GM12878 (cell line): Measurements from ENCODE around the gene ATP10D.

Experiments
- JUND ChIP-seq: IDR thresholded peaks from 2 replicates; pipeline ENCODE4 v1.6.1; 2012; ENCODE audit warnings: low read depth, mild to moderate bottlenecking, low read length, improper control_type of control experiment, moderate library complexity
- MTA3 ChIP-seq: IDR thresholded peaks from 2 replicates; pipeline ENCODE4 v1.6.1; 2012; ENCODE audit warnings: low read length, inconsistent platforms, borderline replicate concordance
- MXI1 ChIP-seq: fragments of 150-350 bp; IDR thresholded peaks from 2 replicates; pipeline ENCODE4 v1.6.1; 2011; ENCODE audit warnings: low read depth, mild to moderate bottlenecking, inconsistent platforms, low read length, improper control_type of control experiment
- MYC ChIP-seq: IDR thresholded peaks from 2 replicates; pipeline ENCODE4 v1.6.1; 2011; ENCODE audit warnings: mild to moderate bottlenecking, low read length, moderate library complexity, inconsistent platforms; ENCODE audit not compliant: insufficient read depth, insufficient replicate concordance, insufficient read length, severe bottlenecking
- NR2F1 ChIP-seq: fragments of 450-650 bp; conservative IDR thresholded peaks from 2 replicates; pipeline ENCODE4 v1.6.1; 2017; ENCODE audit warnings: mild to moderate bottlenecking
- POLR2AphosphoS5 ChIP-seq: IDR thresholded peaks from 2 replicates; pipeline ENCODE4 v1.6.1; 2011; ENCODE audit warnings: mild to moderate bottlenecking, low read length, inconsistent platforms
- REST ChIP-seq: IDR thresholded peaks from 2 replicates; pipeline ENCODE4 v1.6.1; 2012; ENCODE audit warnings: mild to moderate bottlenecking, low read depth, low read length
- RFX5 ChIP-seq: IDR thresholded peaks from 2 replicates; pipeline ENCODE4 v1.6.1; 2011; ENCODE audit warnings: low read depth, low read length, improper control_type of control experiment
- SUZ12 ChIP-seq: fragments of 200-600 bp; sonication (generic); IDR thresholded peaks from one replicate; pipeline ENCODE4 v1.6.1; 2018; ENCODE audit warnings: antibody characterized with exemption, mild to moderate bottlenecking; ENCODE audit not compliant: unreplicated experiment
- ZNF207 ChIP-seq: fragments of 450-650 bp; IDR thresholded peaks from 2 replicates; pipeline ENCODE4 v1.6.1; 2014; ENCODE audit warnings: antibody characterized with exemption, mild to moderate bottlenecking, borderline replicate concordance
- ZNF384 ChIP-seq: IDR thresholded peaks from 2 replicates; pipeline ENCODE4 v1.6.1; 2012; ENCODE audit warnings: low read depth, mild to moderate bottlenecking, low read length, improper control_type of control experiment, borderline replicate concordance
- ZNF592 ChIP-seq: fragments of 450-650 bp; IDR thresholded peaks from 2 replicates; pipeline ENCODE4 v1.6.1; 2017; ENCODE audit warnings: mild to moderate bottlenecking, moderate library complexity
- TF ChIP-seq, protein P1 (sequence below): IDR thresholded peaks from 2 replicates; pipeline ENCODE4 v1.6.1; 2011; ENCODE audit warnings: low read depth, low read length, improper control_type of control experiment, borderline replicate concordance
- TF ChIP-seq, protein P2 (sequence below), 3 experiments: IDR thresholded peaks in 2 of 3; conservative IDR thresholded peaks in 1 of 3; 2 replicates each; pipeline ENCODE4 v1.5.1; 2011; ENCODE audit warnings: low read depth in 3 of 3, low read length in 3 of 3, mild to moderate bottlenecking in 3 of 3, control low read depth in 2 of 3, moderate library complexity in 2 of 3, inconsistent platforms in 1 of 3, mixed read lengths in 1 of 3; ENCODE audit not compliant: control insufficient read depth in 2 of 3, insufficient read depth in 1 of 3; ENCODE audit errors: extremely low read depth in 1 of 3

DNA sequence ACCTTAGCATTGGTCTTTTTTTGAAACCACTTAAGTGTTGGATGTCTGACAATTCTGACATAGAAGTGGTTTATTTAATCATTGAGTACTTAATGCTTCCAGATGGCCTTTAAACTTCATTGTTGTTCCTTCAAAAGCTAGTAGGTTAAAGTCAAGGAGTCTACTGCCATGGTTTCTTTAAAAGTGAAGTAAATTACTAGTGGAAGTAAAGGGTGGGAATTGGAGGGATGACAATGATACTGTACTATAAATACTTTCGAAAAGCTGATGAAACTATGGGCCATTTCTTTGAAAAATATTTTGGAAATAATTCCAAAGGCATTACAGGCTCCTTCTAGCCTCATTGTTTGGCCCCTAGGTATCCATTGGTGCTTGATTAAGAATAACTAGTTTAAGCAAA, 51.9 kb downstream of the ATP10D start:
- TF ChIP-seq JUND, result no peak
- TF ChIP-seq, protein P1, sequence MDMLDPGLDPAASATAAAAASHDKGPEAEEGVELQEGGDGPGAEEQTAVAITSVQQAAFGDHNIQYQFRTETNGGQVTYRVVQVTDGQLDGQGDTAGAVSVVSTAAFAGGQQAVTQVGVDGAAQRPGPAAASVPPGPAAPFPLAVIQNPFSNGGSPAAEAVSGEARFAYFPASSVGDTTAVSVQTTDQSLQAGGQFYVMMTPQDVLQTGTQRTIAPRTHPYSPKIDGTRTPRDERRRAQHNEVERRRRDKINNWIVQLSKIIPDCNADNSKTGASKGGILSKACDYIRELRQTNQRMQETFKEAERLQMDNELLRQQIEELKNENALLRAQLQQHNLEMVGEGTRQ, result no peak
- TF ChIP-seq, protein P2, sequence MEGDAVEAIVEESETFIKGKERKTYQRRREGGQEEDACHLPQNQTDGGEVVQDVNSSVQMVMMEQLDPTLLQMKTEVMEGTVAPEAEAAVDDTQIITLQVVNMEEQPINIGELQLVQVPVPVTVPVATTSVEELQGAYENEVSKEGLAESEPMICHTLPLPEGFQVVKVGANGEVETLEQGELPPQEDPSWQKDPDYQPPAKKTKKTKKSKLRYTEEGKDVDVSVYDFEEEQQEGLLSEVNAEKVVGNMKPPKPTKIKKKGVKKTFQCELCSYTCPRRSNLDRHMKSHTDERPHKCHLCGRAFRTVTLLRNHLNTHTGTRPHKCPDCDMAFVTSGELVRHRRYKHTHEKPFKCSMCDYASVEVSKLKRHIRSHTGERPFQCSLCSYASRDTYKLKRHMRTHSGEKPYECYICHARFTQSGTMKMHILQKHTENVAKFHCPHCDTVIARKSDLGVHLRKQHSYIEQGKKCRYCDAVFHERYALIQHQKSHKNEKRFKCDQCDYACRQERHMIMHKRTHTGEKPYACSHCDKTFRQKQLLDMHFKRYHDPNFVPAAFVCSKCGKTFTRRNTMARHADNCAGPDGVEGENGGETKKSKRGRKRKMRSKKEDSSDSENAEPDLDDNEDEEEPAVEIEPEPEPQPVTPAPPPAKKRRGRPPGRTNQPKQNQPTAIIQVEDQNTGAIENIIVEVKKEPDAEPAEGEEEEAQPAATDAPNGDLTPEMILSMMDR (IDR thresholded peaks at IDR 0.05 in 2 of 3, conservative IDR thresholded peaks at IDR 0.05 in 1 of 3; ENCODE audit: control insufficient read depth in 2 of 3, extremely low read depth in 1 of 3, insufficient read depth in 1 of 3, low read depth in 3 of 3, low read length in 3 of 3), result no peak
- TF ChIP-seq MTA3, result no peak
- no peak for TF ChIP-seq REST
- no peak for TF ChIP-seq ZNF592
- no peak for TF ChIP-seq MXI1
- TF ChIP-seq SUZ12, result no peak
- no peak for TF ChIP-seq MYC
- TF ChIP-seq ZNF207, result no peak
- no peak for TF ChIP-seq NR2F1
- TF ChIP-seq ZNF384, result no peak
- TF ChIP-seq RFX5, result no peak
- no peak for TF ChIP-seq POLR2AphosphoS5
